ENCODE data around the gene GNA14. TPM values are rescaled to one million over a fixed set of nuclear protein-coding genes. Genes with fewer than 3 reads are reported as not detected.
"Not testable (repeated sequence)": the region's sequence is repeated elsewhere in the genome, so short reads cannot be mapped to it uniquely, and the experiment has no call there.

GNA14 gene
- polyA plus RNA-seq, 3 donors, result 15.1 to 16.7 (median 16.0) TPM

- DNase-seq (ENCODE audit: low read depth in 3 of 3, low spot score in 2 of 3), result no peak
These were observed 572 bp downstream of the GNA14 start for GRCh38 chr9:77647267-77648233.

- no peak for DNase-seq (ENCODE audit: low read depth in 3 of 3, low spot score in 2 of 3)
These were observed 4.3 kb downstream of the GNA14 start for GRCh38 chr9:77643871-77644270.

GRCh38 chr9:77640741-77641580, 7.2 kb downstream of the GNA14 start:
- no peak for DNase-seq (ENCODE audit: low read depth in 3 of 3, low spot score in 2 of 3)

- DNase-seq (ENCODE audit: low read depth in 3 of 3, low spot score in 2 of 3), result no peak
These were observed 15.5 kb downstream of the GNA14 start for GRCh38 chr9:77632652-77633051.

- not testable (repeated sequence) for DNase-seq (ENCODE audit: low read depth in 3 of 3, low spot score in 2 of 3)
These were observed 19.3 kb downstream of the GNA14 start for GRCh38 chr9:77628864-77629263.

GRCh38 chr9:77616191-77616590, 31.9 kb downstream of the GNA14 start:
- DNase-seq (ENCODE audit: low read depth in 3 of 3, low spot score in 2 of 3), result no peak

GRCh38 chr9:77614645-77615044, 33.5 kb downstream of the GNA14 start:
- DNase-seq (ENCODE audit: low read depth in 3 of 3, low spot score in 2 of 3), result no peak

- DNase-seq (ENCODE audit: low read depth in 3 of 3, low spot score in 2 of 3), result no peak
These were observed 41.6 kb downstream of the GNA14 start for GRCh38 chr9:77606526-77606925.

- DNase-seq (ENCODE audit: low read depth in 3 of 3, low spot score in 2 of 3), result no peak
These were observed 42.5 kb downstream of the GNA14 start for GRCh38 chr9:77605449-77606220.

GRCh38 chr9:77604316-77604715, 43.8 kb downstream of the GNA14 start:
- DNase-seq (ENCODE audit: low read depth in 3 of 3, low spot score in 2 of 3), result no peak

GRCh38 chr9:77602852-77603251, 45.3 kb downstream of the GNA14 start:
- no peak for DNase-seq (ENCODE audit: low read depth in 3 of 3, low spot score in 2 of 3)

- DNase-seq (ENCODE audit: low read depth in 3 of 3, low spot score in 2 of 3), result no peak
These were observed 46.5 kb downstream of the GNA14 start for GRCh38 chr9:77601476-77602099.

GRCh38 chr9:77600810-77601209, 47.3 kb downstream of the GNA14 start:
- DNase-seq (ENCODE audit: low read depth in 3 of 3, low spot score in 2 of 3), result no peak

- no peak for DNase-seq (ENCODE audit: low read depth in 3 of 3, low spot score in 2 of 3)
These were observed 48.6 kb downstream of the GNA14 start for GRCh38 chr9:77599492-77599891.

GRCh38 chr9:77598991-77599390, 49.1 kb downstream of the GNA14 start:
- DNase-seq (ENCODE audit: low read depth in 3 of 3, low spot score in 2 of 3), result no peak

GRCh38 chr9:77598524-77598923, 49.6 kb downstream of the GNA14 start:
- peak; percentile 64 to 72 (median 66) for DNase-seq (ENCODE audit: low read depth in 3 of 3, low spot score in 2 of 3)

- no peak for DNase-seq (ENCODE audit: low read depth in 3 of 3, low spot score in 2 of 3)
These were observed 51.1 kb downstream of the GNA14 start for GRCh38 chr9:77597057-77597456.

GRCh38 chr9:77595426-77596095, 52.6 kb downstream of the GNA14 start:
- DNase-seq (ENCODE audit: low read depth in 3 of 3, low spot score in 2 of 3), result no peak

- DNase-seq (ENCODE audit: low read depth in 3 of 3, low spot score in 2 of 3), result no peak
These were observed 53.2 kb downstream of the GNA14 start for GRCh38 chr9:77594963-77595362.

- no peak for DNase-seq (ENCODE audit: low read depth in 3 of 3, low spot score in 2 of 3)
These were observed 54.6 kb downstream of the GNA14 start for GRCh38 chr9:77593528-77593927.
